Stimulated activated CD8-positive, alpha-beta memory T cell treated with anti-CD3 and anti-CD28 coated beads, Interleukin-4, amount 100 ng/mL, for 48 hours (primary cell): ENCODE measurements around the gene NEAT1.

ENCODE experiments used
- DNase-seq: peaks from one replicate; pipeline ENCODE4 v3.0.0-alpha.2; 2020

The NEAT1 gene

GRCh38 chr11:65422633-65423515, at the start of gene NEAT1:
Gene NEAT1 (plus strand): TSS chr11:65422798.
- peak; percentile 98 for DNase-seq

GRCh38 chr11:65373839-65374580, 48.6 kb upstream of the NEAT1 start:
- no peak for DNase-seq

- DNase-seq = no peak
These were observed 47.6 kb upstream of the NEAT1 start for GRCh38 chr11:65375012-65375411.

- no peak for DNase-seq
These were observed 46.4 kb upstream of the NEAT1 start for GRCh38 chr11:65376138-65376713.

GRCh38 chr11:65377036-65377435, 45.6 kb upstream of the NEAT1 start:
- no peak for DNase-seq

- no peak for DNase-seq
These were observed 44.8 kb upstream of the NEAT1 start for GRCh38 chr11:65377777-65378176.

GRCh38 chr11:65378208-65378927, 44.2 kb upstream of the NEAT1 start:
- no peak for DNase-seq

GRCh38 chr11:65378928-65379638, 43.5 kb upstream of the NEAT1 start:
- DNase-seq = no peak

GRCh38 chr11:65379698-65380459, 42.7 kb upstream of the NEAT1 start:
- DNase-seq = no peak

- no peak for DNase-seq
These were observed 42.0 kb upstream of the NEAT1 start for GRCh38 chr11:65380460-65381119.

GRCh38 chr11:65381716-65382032, 40.9 kb upstream of the NEAT1 start:
- no peak for DNase-seq

- peak; percentile 93 for DNase-seq
These were observed 40.4 kb upstream of the NEAT1 start, which contains the start of gene SLC25A45 for GRCh38 chr11:65382033-65382803. Gene SLC25A45 (minus strand): TSS chr11:65382646. CDS start chr11:65381951, 695 bp downstream.

- peak; percentile 38 for DNase-seq
These were observed 39.7 kb upstream of the NEAT1 start for GRCh38 chr11:65382804-65383368.

GRCh38 chr11:65383778-65384177, 38.8 kb upstream of the NEAT1 start:
- no peak for DNase-seq

GRCh38 chr11:65384301-65384889, 38.2 kb upstream of the NEAT1 start:
- no peak for DNase-seq

GRCh38 chr11:65386307-65387140, 36.1 kb upstream of the NEAT1 start, which contains the start of gene FRMD8:
Gene FRMD8 (plus strand): TSS chr11:65386637. CDS start chr11:65387037, 400 bp downstream.
- peak; percentile 89 for DNase-seq

GRCh38 chr11:65388731-65389130, 33.9 kb upstream of the NEAT1 start:
- no peak for DNase-seq

- no peak for DNase-seq
These were observed 33.2 kb upstream of the NEAT1 start for GRCh38 chr11:65389294-65389980.
